AG08396 (cell line): Measurements from ENCODE around the gene ANKRD40CL.
A peak's percentile ranks its signal among the peaks of the same experiment; 100 is the strongest.
"Not testable (repeated sequence)": the region's sequence is repeated elsewhere in the genome, so short reads cannot be mapped to it uniquely, and the experiment has no call there.

Source experiments
- DNase-seq: peaks from one replicate; pipeline ENCODE4 v3.0.0; 2012; ENCODE audit warnings: low spot score, mixed read lengths

Gene ANKRD40CL

GRCh38 chr17:50758989-50759544 is 8.3 kb downstream of the ANKRD40CL start:
- DNase-seq: no peak

DNA sequence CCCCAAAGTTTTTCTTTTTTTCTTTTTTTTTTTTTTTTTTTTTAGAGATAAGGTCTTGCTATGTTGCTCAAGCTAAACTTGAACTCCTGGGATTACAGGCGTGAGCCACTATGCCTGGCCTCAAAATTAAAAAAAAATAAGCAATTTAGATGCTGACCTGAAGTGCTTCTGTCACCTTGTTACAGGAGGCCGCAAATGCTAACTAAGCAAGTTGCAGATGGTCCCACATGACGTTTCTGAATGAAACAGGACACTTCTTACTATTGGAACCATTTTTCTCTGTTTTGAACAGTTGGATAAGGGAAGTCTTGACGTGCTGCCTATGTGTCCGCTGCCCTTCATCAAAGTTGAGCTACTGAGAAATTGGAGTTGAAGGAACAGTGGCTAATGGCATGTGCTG is 8.8 kb downstream of the ANKRD40CL start:
- no peak for DNase-seq

DNA sequence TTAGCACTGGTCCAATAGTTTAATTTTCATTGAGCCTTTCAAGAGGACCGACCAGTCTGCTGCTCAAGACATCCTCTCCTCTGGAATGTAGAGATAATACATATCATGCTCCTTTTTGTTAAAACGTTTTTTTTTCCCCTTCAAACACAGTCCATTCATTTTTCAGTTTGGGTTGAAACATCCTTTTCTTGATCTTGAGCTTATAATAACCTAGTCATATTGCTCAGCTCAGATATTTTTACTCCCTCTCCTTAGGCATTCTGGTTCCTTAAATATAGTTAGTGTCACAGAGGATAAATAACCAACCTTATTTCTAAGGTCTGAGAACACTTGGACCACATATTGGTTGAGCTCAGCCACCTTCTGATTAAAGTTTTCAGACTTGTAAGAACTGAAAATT is 12.8 kb downstream of the ANKRD40CL start:
- DNase-seq: no peak

GRCh38 chr17:50749245-50749644 is 18.1 kb downstream of the ANKRD40CL start:
- no peak for DNase-seq

- DNase-seq: no peak
These were observed 21.7 kb downstream of the ANKRD40CL start for GRCh38 chr17:50745631-50746030.

DNA sequence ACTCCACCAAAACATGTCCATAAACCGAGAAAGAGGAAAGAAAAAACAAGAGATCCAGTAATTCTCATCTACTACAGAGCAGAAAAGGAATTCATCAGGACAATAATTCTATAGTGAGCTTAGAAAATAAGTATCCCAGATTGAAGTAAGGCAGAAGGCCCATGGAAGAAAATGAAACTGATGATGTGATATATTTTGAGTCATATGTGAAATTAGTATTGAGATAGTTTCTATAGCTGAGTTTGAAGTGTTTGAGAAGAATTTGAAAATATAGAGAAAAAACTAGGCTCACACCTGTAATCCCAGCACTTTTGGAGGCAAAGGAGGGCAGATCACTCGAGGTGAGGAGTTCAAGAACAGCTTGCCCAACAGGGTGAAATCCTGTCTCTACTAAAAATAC is 28.2 kb downstream of the ANKRD40CL start:
- no peak for DNase-seq

GRCh38 chr17:50737118-50737698 is 30.1 kb downstream of the ANKRD40CL start:
- DNase-seq: no peak

GRCh38 chr17:50735287-50735686 is 32.0 kb downstream of the ANKRD40CL start:
- DNase-seq: no peak

DNA sequence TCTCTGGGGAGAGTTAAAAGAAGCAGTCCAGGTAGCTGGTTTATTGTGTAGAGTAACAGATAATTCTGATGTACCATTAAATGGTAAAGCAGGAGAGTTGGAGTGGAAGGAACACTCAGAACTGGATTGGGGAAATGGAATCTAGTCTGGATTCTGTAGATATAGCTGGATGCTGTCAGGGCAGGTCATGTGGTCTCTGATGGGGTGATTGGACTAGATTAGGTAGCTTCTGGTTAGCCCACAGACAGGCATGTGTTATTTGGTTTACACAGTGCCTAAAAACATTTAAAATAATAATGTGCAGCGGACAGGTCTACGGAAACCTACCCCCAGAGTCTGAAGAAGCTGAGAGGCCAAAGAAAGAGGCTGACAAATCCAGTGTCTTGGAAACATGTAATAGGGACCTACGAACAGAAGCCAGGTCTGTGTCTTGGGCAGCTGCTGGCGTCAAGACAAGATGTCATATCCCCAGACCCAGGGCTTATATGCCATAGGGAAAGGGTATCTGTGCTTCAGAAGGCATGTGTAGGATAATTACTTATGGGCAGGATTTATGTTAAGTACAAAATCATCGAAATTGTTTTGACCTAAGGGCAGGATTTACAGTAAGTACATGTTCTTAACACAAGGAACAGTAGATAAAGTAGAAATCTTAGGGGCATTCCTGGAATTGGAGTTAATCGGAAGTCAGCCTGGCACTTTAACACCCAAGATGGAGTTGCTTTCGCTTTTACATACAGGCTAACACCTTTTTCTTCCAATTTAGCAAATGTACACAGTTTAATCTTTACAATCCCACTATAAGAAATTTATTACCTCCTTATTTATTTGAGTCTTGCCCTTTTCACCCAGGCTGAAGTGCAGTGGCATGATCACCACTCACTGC is 35.5 kb downstream of the ANKRD40CL start:
- no peak for DNase-seq

- DNase-seq: no peak
These were observed 38.2 kb downstream of the ANKRD40CL start for GRCh38 chr17:50728881-50729765.

GRCh38 chr17:50728112-50728429 is 39.2 kb downstream of the ANKRD40CL start:
- DNase-seq: no peak

- no peak for DNase-seq
These were observed 41.3 kb downstream of the ANKRD40CL start for GRCh38 chr17:50725769-50726655.

- DNase-seq: not testable (repeated sequence)
These were observed 42.7 kb downstream of the ANKRD40CL start for GRCh38 chr17:50724622-50725021.

DNA sequence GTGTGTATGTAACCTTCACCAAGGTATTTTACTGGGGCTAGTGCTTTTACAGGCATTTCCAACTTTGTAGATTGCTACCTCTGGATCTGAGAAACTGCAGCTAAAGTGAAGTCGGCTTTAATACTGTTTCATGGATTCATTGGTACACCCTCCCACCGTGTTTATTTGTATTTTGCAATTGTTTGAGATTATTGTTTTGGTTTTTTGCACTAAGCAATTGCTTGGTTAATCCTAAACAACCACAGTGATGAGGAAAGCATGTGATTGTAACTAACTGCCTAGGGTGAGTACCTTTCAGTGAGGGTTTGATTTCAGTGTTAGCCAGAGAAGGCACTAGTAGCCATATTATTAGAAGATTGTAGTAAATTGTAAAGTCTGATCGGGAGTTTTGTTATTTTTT is 44.6 kb downstream of the ANKRD40CL start:
- DNase-seq: no peak

DNA sequence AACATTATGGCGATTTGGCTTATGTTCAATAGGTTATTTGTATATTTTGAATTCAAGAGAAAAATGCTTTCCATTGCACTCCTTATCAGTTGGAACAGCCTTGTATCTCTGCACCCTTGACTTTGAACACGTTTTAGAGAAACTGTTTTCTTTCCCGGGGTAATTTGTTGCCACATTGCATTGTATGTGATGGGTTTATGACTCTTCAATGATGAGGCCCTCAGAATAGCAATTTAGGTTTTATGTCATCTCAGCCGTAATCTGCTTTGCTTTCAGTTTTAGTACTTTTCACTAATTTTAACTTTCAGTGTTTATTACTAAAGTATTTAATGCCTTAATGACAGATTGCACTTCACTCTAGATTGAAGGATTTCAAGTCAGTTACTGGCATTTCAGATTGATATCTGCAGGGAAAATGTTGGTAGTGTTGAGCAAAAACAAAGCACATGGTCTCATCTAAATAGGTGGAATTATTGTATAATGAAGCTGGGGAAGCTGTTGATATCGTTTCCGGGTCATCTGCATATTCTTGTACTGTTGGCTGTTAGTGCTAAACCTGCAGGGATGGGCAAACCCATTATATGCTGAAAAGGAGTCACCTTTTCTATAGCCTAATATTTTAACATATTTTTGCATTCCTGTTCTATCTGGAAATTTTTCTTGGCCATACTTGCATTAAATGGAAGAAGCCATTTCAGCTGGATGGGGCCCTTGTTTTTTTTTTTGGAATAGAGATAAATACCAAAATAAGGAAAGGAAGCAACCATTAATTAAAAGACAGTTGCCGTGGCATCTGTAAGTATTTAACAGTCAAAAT is 45.9 kb downstream of the ANKRD40CL start:
- DNase-seq: peak; percentile 34

DNA sequence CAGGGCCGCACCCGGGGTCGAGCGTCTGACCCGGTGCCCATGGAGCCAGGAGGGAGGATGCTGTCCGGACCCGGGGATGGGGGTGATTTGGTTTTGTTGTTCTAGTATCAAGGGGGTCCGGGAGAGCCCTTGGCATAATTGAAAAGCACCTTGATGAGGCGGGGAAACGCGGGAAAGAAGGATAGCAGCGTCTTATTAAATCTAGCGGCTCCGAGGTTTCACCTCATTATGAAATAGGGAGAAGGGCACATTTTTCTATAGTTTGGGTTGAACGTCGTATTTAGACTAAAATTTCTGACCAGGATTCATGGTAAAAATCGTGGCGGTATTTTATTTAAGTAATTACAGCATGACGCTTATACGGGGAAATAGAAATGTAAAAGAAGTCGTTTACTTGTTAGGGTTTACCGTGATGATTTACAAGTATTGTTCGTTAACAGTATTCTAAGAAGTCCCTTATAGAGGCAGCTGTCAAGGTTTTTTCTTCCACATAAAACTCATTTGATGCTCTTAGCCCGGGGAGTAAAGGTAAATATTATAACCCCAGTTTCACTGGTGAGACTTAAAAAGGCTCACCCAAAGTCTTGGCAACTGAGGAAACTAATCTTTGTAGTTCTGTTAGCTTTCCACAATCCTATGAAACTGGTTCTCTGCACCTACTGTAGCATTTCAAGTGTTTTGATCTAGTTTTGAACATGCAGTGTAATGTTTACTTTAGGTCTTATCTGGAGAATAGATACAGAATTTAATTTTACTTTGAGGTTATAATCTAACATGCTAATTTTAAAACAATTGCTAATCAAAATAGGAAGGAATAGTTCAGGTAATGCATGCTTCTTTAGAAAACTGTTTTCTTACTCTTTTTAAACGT is 47.2 kb downstream of the ANKRD40CL start:
- no peak for DNase-seq

DNA sequence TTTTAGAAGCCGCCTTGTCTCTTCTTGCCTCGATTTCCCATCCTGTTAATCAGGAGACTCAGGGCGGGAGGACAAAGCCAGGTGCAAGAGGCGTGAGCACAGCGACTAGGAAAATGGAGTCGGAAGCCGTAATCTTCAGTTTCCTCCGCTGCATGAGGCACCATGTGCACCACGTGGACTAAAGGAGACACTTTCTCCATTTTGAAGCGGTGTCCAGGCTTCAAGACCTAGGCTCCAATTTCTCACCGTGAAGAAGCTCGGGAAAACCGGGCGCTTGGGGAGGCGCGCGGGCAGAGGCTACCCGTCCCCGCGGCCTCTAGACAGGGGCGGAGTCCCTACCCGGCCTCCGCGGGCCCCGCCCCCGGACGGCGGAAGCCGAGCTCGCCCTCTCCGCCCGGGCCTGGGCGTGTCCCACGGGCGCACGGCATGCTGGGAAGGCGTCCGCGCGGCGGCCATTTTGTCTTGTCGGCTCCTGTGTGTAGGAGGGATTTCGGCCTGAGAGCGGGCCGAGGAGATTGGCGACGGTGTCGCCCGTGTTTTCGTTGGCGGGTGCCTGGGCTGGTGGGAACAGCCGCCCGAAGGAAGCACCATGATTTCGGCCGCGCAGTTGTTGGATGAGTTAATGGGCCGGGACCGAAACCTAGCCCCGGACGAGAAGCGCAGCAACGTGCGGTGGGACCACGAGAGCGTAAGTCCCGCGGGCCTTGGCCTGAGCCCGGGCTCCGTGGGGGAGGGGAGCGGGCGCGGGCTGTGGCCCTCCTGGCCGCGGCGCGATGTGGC is 48.0 kb downstream of the ANKRD40CL start, which contains the start of gene LUC7L3:
Gene LUC7L3 (plus strand): TSS at position 460 of the 780 bp plus-strand sequence. CDS start 130 bp downstream, at position 590.
- peak; percentile 98 for DNase-seq

DNA sequence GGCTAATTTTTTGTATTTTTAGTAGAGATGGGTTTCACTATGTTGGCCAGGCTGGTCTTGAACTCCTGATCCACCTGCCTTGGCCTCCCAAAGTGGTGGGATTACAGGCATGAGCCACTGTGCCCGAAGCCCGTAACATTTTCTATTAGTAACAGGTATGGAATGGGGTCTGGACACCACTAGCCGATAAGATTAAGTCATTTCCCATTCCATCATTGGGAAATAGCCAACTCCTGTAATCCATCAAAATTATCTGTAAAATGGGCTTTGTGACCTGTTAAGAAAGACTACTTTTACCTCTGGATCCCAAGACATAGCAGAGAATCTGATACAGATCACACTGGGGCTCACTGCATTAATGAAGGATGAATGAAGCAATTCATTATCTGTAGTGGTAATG is 51.8 kb downstream of the ANKRD40CL start:
- no peak for DNase-seq

DNA sequence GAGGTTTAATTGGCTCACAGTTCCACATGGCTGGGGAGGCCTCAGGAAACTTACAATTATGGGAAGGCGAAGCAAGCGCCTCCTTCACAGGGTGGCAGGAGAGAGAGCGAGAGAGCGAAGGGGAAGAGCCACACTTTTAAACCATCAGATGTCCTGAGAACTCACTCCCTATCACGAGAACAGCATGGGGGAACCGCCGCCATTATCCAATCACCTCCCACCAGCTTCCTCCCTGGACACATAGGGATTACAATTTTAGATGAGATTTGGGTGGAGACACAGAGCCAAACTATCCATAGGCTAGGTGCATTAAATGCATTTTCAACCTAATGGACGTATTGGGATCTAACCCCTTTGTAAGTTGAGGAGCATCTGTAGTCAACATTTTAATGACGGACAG is 54.7 kb downstream of the ANKRD40CL start:
- no peak for DNase-seq
